Measurements from ENCODE around the gene TRIM38. TPM values are rescaled to one million over a fixed set of nuclear protein-coding genes. Genes with fewer than 3 reads are reported as not detected.

The TRIM38 gene
- total and polyA plus RNA-seq, 9 donors, result 3.8 to 10.3 (median 6.4) TPM

GRCh38 chr6:26028212-26028745 is 65.7 kb downstream of the TRIM38 start:
- H3K9me3 ChIP-seq, result no peaks in the 10 kb centered on the region
- no peak overlapping the region for H3K27ac ChIP-seq
- no peaks in the 10 kb centered on the region for H3K36me3 ChIP-seq
- H3K4me1 ChIP-seq (ENCODE audit: insufficient read depth), result peaks cover 3% of the 10 kb centered on the region
- 82 to 86% (median 83%) methylated on average over 6 of the region's 6 CpGs for WGBS, 3 donors
- no peak overlapping the region for H3K4me3 ChIP-seq
- DNase-seq, result no peak
- H3K27me3 ChIP-seq, result no peaks in the 10 kb centered on the region
- TF ChIP-seq POLR2A (IDR thresholded peaks at IDR 0.05) (no peak), CTCF (IDR thresholded peaks at IDR 0.05) (no peak), EP300 (IDR thresholded peaks at IDR 0.05) (no peak)
- intact Hi-C loops (cut with DNase I), result loop anchor here in 3 of 4 donors (10.0 kb wide), 3 partner anchors 167 to 1787 kb away; a partner anchor contains a TSS

- 72 to 78% (median 74%) methylated on average over 10 of the region's 10 CpGs for WGBS, 3 donors
- no peaks in the 10 kb centered on the region for H3K36me3 ChIP-seq
- no peak overlapping the region for H3K27ac ChIP-seq
- intact Hi-C loops (cut with DNase I), result loop anchor here in 3 of 4 donors (10.0 kb wide), 3 partner anchors 166 to 1786 kb away; a partner anchor contains a TSS
- DNase-seq, result no peak
- TF ChIP-seq EP300 (IDR thresholded peaks at IDR 0.05), result no peak
- TF ChIP-seq POLR2A (IDR thresholded peaks at IDR 0.05), result no peak
- no peak for TF ChIP-seq CTCF (IDR thresholded peaks at IDR 0.05)
- H3K4me3 ChIP-seq, result no peak overlapping the region
- no peaks in the 10 kb centered on the region for H3K9me3 ChIP-seq
- peaks cover 3% of the 10 kb centered on the region for H3K4me1 ChIP-seq (ENCODE audit: insufficient read depth)
- no peaks in the 10 kb centered on the region for H3K27me3 ChIP-seq
Measured at GRCh38 chr6:26028746-26029569, 66.4 kb downstream of the TRIM38 start.

- Histone ChIP-seq H3K27ac (no peak overlapping the region), H3K9me3 (no peaks in the 10 kb centered on the region), H3K4me1 (ENCODE audit: insufficient read depth) (peaks cover 5% of the 10 kb centered on the region), H3K27me3 (no peaks in the 10 kb centered on the region), H3K4me3 (no peak overlapping the region), H3K36me3 (no peaks in the 10 kb centered on the region)
- TF ChIP-seq POLR2A (IDR thresholded peaks at IDR 0.05), result no peak
- no peak for TF ChIP-seq EP300 (IDR thresholded peaks at IDR 0.05)
- no peak for TF ChIP-seq CTCF (IDR thresholded peaks at IDR 0.05)
- DNase-seq, result no peak
- intact Hi-C loops (cut with DNase I), result loop anchor here in 3 of 4 donors (10.0 kb wide), 3 partner anchors 165 to 1785 kb away; a partner anchor contains a TSS
Measured at GRCh38 chr6:26029570-26029856, 66.9 kb downstream of the TRIM38 start.

GRCh38 chr6:26029857-26030653 is 67.5 kb downstream of the TRIM38 start:
- intact Hi-C loops (cut with DNase I), result loop anchor here in 3 of 4 donors (10.0 kb wide), 3 partner anchors 165 to 1785 kb away; a partner anchor contains a TSS

More at GRCh38 chr6:26029857-26030653, 67.5 kb downstream of the TRIM38 start:
- TF ChIP-seq POLR2A (IDR thresholded peaks at IDR 0.05) (no peak), EP300 (IDR thresholded peaks at IDR 0.05) (no peak), CTCF (IDR thresholded peaks at IDR 0.05) (no peak)
- DNase-seq, result no peak
- H3K27ac ChIP-seq, result no peak overlapping the region
- no peaks in the 10 kb centered on the region for H3K27me3 ChIP-seq
- peaks cover 5% of the 10 kb centered on the region for H3K4me1 ChIP-seq (ENCODE audit: insufficient read depth)
- no peak overlapping the region for H3K4me3 ChIP-seq
- no peaks in the 10 kb centered on the region for H3K9me3 ChIP-seq
- H3K36me3 ChIP-seq, result no peaks in the 10 kb centered on the region
- WGBS, 3 donors, result 67 to 71% (median 70%) methylated on average over 7 of the region's 7 CpGs
